HG03039 (cell line): Measurements from ENCODE around the gene IRF2BP2.
"Not testable (repeated sequence)": the region's sequence is repeated elsewhere in the genome, so short reads cannot be mapped to it uniquely, and the experiment has no call there.

Experiments
- ATAC-seq: cut with Tn5 transposase; IDR thresholded peaks from one replicate; pipeline ENCODE4 v1.9.1; 2021; ENCODE audit warnings: mild to moderate bottlenecking, moderate library complexity; ENCODE audit not compliant: unreplicated experiment

The IRF2BP2 gene

DNA sequence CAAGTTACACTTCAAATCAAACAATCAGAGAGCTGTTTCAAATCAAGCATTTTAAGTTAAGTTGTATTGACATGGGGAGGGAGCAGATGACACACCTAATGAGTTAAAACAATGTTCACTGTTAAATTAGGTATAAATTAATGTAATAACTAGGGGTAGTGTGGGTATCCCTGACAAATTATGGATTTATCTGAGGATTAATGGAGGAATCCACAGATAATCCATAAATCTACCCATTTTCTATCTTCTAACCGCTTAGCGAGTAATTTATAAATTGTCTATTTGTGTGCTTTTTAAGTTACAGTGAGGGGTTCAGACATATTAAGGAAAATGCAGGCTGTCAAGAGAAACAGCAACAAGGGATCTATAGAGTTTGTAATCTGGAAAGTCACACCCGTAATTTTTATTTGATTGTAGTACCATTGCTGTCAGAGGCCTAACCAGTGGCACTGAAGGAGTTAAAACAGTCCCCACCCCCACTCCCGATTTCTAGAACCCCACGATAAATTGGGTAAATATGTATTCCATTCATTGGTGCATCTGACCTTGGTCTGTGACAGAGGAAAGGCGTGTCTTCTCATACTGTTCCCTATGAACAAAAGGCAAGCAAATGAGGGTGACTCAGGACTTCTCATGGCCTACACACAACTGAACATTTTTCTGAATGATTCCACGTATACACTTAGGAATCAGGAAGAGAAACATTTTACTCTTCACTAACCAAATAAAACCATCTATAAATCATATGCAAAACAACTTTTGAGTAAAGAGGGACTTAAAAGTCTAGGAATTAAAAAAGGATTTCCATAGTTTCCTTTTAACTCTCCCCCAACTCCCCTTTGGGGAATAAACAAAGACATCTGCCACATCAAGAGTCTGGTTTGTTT is 7.4 kb downstream of the IRF2BP2 start:
- no peak for ATAC-seq

DNA sequence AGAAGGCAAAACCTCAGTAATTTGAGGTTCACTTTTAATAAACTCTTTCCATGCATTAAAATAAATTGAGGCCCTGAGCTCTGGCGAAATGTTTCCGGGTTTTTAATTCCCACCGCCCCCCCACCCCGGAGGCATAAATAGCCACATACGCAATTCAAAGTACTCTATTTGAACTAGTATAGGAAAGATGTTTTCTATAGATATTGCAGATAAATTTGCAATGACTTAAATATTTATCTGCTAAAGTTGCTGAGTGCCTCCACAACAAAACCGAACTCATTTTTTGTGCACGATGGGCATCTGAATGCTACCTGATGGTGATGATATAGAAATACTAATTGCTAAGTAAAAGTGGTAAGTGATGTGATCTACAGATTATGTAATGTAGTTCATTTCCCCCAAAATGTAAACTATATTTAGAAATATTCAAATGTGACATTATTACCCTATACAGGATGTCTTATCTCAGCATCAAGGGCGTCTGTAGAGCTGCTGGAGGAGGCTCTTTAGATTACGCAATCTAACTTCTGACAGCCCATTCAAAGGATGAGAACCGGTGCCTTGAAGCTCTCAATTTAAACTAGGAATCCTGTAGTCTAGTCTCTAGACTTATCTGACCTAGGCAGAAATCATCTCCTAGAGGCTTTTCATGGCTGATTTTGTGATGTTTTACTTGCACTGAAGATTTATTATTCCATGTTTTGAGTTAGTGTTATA is 8.5 kb downstream of the IRF2BP2 start:
- ATAC-seq = no peak

DNA sequence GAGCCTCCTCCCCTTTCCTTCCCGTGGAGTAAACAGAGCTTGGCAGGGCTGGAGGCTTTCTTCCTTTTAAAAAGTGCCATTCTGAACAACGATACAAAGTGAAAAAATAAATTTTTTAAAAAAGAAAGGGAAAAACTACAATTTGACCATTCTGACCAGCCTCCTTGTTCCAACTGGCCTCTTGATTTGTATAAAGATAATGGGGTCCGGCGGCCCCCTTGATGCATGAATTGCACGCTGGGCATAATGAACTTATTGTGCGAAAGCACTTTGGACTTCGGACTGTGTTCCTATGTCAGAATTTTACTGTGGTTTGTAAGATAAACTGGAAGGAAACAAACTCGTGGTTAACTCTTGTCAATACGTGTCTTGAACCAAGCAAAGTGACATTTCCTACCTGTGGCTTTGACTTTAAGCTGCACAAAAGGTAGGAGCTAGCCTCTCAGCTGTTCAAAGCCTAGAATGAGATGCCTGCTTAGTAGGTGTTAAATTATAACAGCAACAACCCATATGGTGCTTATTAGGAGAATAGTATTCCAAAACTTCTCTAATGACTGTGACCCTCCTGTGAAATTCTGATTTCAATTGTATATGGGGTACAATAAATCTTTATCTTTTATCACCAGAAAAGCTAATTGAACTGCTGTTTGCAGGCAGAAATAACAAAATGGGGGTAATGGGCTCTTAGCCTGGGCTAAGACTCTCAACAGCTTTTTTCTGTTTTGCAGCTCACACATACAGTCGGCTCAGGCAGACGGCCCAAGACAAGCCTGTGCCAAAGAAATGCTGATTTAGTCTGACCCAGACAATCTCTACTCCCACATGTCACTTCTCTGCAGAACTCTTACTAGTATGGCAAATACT is 9.3 kb downstream of the IRF2BP2 start:
- no peak for ATAC-seq

DNA sequence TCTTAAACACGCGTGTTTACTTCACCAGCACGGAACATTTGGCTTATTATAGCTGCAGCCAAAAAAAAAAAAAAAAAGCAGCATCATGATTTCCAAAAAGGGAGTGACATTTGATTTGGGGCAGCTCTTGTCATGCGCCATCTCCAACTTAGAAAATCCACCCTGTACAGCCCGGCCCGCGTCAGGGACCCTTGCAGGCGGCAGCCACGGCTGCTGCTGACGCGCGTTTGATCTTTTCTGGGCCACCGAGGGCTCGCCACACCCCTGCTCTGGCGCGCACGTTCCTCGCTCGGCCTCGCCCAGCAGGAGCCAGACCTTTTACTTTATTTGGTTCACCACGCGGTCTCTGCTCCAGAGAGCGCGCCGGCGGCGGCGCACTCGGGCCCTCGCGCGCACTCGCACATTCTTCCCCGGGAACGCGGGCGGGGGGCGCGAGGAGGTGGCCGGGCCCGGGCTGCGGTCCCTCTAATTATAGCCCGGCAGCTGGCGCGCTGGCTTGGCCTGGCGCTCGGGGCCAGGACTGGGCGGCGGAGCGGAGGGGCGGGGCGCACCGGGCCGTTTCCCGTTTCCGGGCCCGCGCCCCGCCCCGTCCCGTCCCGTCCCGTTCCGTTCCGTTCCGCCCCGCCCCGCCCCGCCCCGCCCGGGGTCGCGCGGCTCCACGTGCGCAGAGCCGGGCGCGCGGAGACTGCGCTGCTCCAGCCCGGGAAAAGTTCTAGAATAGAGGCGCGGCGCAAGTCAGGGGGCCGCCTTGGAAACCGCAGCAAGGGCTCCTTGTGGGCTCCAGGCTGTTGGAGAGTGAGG is 10.2 kb downstream of the IRF2BP2 start:
- ATAC-seq = peak; percentile 61

DNA sequence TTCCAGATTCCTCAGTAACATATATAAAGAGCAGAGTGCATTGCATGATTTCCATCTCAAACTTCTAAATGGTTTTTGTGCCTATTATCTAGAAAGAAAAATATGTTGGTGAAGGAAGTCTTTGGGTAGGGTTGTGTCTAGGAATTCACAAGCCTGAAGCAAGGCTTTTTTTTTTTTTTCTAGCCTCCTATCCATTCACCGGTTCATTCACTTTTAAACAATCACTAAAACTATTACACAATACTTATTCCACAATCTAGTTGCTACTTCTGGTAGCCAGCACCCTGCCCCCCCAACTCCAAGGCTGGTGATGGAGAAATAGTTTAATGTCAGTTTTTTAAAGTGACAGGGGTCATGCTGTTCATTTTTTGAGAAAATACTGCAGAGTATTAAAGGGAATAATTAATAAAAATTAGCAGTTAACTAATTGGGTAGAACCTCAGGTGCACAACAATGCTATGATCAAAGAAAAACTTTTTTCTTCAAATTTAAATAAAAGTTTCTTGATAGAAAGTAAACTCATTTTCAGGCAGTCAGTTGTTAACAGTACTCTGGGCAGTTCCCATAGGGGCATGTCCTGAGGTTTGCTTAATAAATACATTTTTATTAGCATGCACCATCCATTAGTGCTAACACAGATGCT is 10.9 kb downstream of the IRF2BP2 start:
- ATAC-seq = no peak

GRCh38 chr1:234597894-234598293 is 12.1 kb downstream of the IRF2BP2 start:
- ATAC-seq = no peak

DNA sequence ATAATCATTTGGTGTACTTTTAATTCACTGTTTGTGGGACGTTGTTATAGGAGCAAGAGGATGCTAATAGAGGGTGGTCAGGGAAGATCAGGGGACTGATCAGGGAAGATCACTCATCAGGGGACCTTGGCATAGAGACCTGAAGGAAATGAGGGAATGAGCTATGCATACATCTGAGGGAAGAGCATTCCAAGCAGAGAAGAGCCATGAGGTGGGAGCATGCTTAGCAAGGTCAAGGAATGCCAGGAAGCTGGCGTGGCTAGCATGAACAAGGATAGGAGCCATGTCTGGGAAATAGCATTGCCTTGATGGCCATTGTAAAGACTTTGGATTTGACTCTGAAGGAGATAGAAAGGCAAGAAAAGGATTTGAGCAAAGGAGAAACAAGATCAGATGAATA is 14.1 kb downstream of the IRF2BP2 start:
- ATAC-seq = no peak

GRCh38 chr1:234594575-234594974 is 15.4 kb downstream of the IRF2BP2 start:
- ATAC-seq = not testable (repeated sequence)

DNA sequence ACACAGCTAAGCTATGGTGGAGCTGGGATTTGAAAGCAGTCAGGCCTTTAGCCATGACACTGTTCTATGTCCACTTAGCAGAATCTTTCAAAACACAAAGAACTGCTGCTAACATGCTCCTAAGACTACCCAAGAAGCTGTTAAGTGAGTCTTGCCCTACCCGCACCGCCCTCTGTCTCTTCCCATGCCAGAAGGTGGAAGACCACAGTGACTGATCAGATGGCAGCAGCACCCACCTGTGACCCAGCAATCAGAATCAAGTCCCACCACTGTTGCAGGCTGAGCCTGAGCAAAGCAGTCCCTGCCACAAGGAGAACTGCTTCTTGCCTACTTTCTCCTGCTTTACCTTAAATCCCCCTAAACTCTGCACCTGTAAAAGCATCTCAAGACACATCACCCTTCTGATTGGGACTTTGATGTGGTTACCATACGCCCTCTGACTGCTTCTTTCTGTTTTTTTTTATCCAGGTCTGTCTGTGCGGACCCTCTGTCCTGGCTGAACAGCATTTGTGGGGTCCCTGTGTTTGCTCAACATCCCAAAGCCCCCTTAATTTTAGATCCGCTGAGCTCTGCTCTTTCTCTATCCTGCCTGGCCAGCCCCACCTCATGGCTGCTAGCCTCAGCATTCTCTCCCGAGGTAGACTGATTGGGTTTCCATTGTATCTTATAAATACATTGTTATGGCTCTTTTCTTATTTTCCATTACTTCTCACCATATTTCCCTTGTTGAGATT is 16.0 kb downstream of the IRF2BP2 start:
- no peak for ATAC-seq

GRCh38 chr1:234593109-234593508 is 16.9 kb downstream of the IRF2BP2 start:
- ATAC-seq = no peak

- no peak for ATAC-seq
Observed at GRCh38 chr1:234592240-234592639, 17.7 kb downstream of the IRF2BP2 start.

DNA sequence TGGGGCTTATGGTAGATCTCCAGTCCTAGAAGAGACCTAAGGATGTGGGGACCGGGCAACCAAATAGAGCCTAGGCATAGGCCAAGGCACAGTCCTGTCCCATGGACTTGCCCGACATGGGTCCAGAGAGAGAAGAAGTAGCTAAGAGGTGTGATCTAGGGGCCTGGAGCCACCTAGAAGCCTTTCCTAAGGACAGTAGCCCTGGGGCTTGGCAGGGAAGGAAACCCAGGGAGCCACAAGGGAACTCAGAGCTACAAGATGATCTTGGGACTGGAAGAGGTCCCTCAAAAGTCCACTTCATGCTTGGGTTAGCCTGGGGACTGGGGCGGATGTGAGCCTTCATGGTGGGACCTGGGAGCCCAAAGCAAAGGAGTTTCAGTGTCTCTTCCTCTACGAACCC is 18.8 kb downstream of the IRF2BP2 start:
- no peak for ATAC-seq

DNA sequence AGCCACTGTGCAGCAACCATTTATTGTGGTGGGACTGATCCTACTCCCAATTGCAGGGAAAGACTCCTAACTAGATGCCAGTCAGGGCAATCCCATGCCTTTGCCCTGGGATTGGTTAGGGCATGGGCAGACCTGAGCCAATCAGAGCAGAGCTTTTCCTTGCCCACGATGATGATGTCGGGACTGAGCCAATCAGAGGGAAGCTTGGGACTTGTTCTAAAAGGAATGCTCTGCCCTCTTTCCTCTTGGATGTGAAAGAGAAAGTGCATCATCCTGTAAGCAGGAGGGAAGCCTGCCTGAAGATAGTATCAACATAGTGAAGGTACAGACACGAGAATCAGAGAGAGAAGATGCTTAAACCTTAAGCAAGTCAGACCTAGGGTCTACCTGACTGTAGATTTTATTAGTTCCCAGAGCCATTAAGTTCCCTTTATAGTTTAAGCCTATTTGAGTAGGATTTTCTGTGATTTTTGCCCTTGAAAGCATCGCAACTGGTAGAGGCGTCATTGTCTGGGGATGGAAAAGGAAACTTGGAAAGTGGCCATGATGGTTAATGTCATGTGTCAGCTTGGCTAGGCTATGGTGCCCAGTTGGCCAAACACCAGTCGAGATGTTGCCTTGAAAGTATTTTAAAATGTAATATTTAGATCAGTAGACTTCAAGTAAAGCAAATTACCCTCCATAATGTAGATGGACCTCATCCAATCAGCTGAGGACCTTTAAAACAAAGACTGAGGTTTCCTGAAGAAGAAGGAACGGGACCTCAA is 19.9 kb downstream of the IRF2BP2 start:
- no peak for ATAC-seq

DNA sequence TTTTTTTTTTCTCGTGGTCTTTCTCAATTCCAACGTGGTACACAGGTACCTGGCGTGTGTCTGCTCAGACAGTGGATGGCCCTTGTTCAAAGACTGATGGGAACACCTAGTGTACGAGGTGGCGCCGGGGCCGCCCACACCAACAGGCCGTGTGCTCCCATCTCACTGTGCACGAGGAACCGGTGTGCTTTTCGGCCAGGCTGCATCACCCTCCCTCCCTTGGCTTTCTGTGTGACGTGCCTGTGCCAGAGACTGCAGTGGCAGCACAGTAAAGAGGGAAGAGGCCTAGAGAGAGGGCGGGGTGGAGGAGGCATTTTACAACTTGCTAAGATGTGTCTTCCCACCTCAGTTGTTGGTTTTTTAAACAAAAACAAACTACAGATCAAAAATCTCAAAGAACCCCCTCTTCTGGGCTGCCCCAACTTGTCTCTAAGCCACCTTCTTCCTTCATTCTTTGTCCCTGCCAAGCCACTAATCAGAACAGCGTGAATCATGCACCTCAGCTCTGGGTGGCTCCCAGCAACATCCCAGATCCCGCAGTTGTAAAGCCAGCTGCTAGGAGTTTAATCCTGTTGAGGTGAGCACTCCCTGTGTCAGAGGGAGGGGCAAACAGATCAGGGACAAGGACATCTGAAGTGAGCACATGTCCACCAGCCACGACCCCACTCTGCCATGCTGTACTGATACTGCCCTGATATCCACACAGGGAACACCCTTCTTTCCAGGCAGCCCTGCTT is 20.7 kb downstream of the IRF2BP2 start:
- no peak for ATAC-seq

- no peak for ATAC-seq
Observed at GRCh38 chr1:234588386-234588785, 21.6 kb downstream of the IRF2BP2 start.

DNA sequence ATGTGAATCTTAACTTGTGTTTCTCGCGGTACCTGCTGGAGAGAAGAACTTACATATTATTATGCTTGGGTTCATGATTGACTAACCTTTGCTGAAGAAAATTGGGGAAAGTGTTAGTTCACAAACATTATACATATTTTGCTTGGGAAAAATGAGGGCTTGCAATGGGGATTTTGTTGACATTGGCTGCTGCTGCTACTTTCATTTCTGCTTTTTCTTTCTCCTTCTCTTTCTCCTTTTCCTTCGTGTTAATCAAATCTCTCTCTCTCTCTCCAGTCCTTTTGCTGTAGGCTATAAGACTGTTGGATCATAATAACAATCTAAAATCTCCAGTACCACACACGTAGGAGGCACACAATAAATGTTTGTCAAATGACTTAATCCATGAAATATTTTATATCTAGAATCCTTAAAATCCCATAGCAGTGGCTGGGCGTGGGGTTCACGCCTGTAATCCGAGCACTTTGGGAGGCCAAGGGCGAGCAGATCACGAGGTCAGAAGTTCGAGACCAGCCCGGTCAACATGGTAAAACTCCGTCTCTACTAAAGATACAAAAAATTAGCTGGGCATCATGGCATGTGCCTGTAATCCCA is 23.0 kb downstream of the IRF2BP2 start:
- ATAC-seq = no peak

GRCh38 chr1:234586304-234586703 is 23.7 kb downstream of the IRF2BP2 start:
- ATAC-seq = no peak
